HG02642 (cell line): ENCODE results near the gene MB.
"Not testable (repeated sequence)": the region's sequence is repeated elsewhere in the genome, so short reads cannot be mapped to it uniquely, and the experiment has no call there.

Experiments used
- ATAC-seq: cut with Tn5 transposase; IDR thresholded peaks from one replicate; pipeline ENCODE4 v1.9.1; 2021; ENCODE audit warnings: mild to moderate bottlenecking; ENCODE audit not compliant: unreplicated experiment, poor library complexity

MB gene

DNA sequence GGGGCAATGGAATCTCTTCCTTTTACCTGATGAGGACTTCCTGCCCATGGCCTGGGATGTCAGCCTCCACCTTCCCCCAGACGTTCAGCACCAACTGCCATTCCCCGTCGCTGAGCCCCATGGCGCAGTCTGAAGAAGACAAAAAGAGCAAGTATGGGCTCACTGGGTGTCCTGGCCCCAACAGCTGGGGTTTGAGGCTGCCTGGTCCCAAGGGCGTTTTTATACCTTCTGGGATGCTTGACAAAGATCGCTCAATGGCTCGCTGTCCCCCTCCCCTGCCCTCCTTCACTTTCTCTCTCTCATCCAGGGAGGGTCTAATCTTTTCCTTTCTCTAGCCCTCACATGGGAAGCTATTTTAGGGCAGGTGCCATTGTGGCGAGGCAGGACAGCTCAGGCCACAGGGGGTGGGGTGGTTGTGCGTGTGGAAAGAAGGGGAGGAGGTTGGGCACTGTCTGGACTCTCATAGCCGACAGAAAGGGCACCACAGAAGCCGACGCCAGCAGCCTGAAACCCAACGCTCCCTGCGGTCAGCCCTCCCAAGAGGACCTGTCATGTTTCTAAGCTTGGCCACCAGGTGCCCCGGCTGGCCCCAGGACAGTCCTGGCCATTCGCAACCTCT is at the start of gene MB:
MB (minus strand) TSS at position 193 of the 619 bp plus-strand sequence; CDS start at position 121, 72 bp downstream.
- ATAC-seq: no peak

DNA sequence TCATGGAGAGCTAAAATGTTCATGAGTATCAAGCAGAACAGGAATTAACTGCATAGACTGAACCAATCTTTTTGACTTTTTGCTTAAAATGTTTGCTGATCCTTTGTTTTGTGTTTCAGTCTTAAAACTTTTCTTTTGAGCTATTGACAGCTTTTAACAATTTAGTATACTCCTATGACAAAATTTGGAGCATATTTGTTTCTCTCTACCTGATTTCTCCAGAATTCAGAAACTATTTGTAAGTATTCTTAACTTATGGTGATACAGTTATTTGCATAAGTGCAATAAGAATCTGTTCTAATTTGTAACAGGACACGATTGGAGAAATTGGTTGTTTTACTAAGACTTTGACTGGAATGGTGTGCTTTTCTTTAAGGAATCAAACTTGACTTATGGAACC is 49.6 kb upstream of the MB start:
- ATAC-seq: not testable (repeated sequence)

DNA sequence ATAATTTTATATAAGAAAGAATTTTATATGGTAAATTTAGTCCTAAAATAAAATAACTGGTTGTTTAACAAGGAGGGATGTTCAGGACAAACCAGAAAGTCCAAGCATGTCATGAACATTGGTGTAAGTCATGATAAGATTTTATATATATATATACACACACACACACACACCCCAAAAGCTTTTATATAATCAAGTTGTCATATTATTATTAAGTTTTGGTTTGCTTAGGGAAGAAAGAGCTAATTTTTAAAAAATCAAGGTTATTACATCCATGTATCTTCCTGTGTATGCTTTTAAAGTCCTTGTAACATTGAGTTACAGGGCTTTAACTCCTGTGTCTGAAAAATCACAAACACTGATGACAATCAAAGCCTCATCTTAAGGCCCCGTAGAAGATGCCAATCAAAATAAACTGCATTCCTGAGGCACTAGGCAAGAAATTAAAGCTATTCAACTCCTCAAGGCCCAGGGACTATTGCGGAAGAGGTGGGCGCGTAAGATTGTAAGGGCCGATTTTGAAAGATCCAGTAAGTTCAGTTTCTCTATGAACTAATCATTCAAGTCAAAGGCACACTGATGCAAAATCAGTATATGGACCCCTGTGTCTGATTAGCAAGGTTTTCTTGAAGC is 47.9 kb upstream of the MB start:
- no peak for ATAC-seq

DNA sequence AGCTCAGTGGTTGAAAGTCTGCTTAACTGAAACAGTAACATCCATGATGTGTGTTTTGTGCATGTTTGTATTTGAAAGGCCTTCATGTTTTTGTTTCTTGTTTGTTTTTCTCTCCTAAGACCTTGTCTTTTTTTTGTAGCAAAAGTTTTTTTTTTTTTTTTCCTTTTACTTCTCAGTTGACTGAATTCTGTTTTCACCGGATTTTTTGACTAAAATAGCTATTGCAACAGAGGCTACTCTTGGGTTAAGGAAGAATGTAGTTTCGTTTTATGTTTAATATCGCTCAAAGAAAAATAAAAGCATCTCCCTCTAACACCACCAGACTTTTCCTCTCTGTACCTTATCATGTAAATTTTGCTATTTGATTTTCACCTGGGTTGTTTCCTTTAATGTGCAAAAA is 46.2 kb upstream of the MB start:
- no peak for ATAC-seq

DNA sequence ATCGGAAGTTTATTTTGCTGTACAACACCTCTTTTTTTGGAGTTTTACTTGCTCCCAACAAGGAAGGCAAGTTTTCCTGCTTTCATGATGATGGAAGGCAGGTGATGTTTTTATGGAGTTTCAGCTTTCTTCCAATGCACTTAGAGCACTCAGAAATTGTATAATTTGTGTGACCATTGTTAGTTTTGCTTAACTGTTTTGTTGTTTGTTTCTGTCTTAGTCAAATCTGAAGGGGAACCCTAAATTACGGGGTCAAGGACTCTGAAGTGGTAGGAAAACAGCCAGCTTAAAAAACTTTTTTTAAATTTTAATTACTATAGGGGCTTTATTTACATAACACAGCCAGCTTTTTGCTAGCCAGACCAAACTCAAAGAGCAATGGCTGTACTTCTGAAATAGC is 45.8 kb upstream of the MB start:
- ATAC-seq: no peak

DNA sequence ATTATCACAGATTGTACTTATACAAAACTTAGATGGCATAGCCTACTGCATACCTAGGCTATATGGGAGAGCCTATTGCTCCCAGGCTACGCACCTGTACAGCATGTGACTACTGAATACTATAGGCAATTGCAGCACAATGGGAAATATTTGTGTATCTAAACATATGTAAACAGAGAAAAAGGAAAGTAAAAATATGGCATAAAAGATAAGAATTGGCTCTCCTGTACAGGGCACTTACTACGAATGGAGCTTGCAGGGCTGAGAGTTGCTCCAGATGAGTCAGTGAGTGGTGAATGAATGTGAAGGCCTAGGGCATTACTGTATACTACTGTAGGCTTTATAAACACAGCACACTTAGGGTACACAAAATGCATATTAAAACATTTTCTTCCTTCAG is 44.3 kb upstream of the MB start:
- ATAC-seq: no peak

DNA sequence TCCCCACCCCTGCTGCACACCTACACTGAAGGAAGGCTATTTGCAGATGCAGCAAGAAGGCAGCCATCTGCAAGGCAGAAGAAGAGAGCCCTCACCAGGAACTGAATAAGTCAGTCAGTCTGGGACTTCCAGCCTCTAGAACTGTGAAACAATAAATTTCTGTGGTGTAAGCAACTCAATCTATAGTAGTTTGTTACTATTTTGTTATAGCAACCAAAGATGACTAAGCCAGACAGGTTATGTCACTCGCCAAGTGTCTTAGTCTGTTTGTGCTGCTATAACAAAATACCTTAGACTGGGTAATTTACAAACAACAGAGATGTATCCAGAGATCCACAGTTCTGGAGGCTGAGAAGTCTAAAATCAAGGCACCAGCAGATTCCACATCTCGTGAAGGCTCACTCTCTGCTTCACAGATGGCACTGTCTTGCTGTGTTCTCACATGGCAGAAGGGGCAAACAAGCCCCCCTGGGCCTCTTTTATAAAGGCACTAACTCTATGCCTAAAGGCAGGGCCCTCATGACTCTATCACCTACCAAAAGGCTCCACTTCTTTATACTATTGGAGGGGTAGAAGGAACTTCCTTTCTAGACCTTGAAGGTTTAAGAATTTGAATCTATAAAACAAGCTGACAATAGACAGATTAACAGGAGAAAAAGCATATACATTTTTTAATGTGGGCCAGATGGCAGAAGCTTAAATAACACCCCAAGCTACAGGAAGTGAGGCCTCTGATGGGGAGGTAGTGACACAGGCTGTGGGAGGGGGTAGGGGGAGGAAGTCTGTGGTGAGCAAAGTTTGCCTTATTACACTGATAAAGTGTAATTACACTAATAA is 43.4 kb upstream of the MB start:
- ATAC-seq: no peak

DNA sequence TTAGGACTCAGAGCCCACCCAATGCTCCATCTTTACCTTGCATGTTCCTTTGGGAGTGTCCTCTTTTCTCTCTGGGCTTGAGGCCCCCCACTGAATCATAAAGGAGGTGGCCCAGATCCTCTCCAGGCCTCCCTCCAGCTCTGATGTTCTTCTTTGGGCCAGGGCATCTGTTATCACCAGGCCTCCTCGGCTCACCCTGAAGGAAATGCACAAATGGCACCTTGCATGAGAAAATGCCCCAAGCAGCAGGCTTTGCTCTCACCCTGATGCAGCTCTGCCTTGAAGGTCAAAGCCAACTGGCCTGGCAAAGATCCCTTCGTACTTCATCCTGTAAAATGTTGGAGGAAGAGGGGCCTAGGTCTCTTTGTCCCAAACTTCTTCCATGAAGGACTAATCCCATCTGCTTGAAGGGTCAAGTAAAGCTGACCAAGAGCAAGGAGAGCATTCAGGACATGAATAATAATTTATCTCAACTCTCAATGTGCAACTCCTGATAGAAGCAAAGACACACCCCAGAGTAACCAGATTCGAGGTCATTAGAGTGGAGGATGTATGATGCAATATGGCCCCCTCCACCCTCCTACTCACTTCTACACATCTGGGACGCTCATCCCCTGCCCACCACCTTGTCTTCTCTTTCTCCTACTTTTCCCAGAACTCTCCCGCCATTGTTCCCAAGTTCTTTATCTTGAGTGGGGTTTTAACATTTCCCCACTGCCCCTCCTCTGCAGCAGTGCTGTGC is 40.6 kb upstream of the MB start:
- ATAC-seq: no peak

DNA sequence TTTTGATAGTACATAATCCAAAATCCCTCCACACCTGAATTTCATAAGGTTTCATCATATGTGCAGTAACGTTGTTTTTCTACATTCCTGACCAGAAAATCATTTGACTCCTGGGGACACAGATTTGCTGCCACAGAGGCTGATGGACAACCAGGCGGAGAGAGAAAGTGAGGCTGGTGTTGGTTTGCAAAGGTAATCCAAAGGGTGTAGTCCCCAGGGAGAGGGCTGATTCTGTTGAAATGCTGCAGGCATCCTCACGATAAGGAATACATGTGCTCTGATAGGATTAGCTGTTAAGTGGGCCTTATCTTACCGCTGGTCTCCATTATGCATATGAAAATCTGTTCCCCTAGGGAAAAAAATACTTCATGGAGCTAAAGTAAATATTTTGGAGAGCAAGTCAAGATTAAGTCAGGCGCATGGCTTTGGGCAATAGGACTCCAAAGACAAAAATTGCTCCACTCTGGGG is 39.2 kb upstream of the MB start:
- ATAC-seq: no peak

DNA sequence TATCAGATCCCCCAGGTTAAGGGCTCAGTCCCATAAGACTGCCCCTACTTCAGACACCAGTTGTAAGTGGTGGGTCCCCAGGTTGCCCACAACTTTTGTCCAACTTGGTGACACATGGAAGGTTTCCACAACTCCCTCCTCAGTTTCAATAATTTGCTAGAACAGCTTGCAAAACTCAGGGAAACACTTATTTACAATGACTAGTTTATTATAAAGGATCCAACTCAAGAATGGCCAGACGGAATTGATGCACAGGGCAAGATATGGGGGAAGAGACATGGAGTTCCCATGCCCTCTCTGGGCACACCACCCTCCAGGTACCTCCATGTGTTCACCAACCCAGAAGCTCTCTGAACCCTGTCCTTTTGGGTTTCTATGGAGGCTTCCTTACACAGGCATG is 36.7 kb upstream of the MB start:
- ATAC-seq: no peak

DNA sequence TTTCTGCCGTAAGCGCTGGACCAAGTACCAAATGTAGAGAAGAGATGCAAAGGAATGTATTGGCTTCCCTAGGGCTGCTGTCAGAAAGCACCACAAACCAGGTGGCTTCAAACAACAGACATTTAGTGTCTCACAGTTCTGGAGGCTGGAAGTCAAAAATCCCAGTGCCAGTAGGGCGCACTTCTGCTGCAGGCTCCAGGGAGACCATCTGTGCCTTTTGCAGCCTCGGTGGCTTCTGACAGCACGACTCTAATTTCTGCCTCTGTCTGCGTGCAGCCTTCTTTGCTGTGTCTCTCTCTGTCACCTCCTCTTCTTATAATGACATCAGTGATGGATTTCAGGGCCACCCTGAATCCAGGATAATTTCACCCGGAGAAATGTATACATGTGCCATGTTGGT is 34.0 kb upstream of the MB start:
- ATAC-seq: no peak

DNA sequence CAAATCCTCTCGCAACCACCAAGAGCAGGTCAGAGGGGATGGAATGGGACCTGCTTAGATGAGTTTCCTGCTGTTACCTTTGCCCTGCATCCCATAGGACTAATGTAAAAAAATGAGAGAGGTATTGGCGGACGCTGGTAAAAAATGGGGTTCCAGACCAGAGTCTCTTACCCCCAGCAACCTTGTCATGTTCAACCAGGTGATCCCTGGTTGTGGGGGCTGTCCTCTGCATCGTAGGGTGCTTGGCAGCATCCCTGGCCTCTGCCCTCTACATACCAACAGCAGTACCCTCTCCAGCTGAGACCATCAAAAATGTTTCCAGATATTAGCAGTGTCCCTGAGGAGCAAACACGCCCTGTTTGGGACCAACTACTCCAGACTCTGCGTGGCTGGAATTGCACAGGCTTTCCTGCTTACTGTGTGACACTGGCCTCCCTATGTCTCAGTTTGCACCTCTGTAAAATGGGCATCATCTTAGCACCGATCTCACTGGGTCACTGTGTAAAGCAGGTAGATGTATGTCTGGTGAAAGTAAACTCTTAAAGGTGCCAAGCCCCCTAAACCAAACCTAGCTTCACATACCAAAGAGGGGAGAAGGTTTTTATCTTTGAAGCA is 32.6 kb upstream of the MB start:
- no peak for ATAC-seq

DNA sequence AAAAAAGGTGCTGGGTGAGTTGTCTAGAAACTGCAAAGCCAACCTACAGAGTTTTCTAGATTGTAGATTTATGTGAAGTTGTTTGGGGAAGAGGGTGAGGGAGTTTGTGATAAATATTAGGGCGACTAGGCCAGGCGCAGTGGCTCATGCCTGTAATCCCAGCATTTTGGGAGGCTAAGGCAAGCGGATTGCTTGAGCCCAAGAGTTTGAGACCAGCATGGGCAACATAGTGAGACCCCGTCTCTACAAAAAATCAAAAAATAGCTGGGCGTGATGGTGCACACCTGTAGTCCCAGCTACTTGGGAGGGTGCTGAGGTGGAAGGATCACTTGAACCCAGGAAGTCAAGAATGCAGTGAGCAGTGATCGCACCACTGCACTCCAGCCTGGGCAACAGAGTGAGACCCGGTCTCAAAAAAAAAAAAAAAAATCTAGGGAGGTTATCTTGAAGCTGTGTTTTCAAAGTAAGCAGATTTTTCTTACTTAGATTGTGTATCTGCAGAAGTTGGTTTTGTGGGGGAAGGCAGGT is 32.0 kb upstream of the MB start:
- peak; percentile 22 for ATAC-seq

DNA sequence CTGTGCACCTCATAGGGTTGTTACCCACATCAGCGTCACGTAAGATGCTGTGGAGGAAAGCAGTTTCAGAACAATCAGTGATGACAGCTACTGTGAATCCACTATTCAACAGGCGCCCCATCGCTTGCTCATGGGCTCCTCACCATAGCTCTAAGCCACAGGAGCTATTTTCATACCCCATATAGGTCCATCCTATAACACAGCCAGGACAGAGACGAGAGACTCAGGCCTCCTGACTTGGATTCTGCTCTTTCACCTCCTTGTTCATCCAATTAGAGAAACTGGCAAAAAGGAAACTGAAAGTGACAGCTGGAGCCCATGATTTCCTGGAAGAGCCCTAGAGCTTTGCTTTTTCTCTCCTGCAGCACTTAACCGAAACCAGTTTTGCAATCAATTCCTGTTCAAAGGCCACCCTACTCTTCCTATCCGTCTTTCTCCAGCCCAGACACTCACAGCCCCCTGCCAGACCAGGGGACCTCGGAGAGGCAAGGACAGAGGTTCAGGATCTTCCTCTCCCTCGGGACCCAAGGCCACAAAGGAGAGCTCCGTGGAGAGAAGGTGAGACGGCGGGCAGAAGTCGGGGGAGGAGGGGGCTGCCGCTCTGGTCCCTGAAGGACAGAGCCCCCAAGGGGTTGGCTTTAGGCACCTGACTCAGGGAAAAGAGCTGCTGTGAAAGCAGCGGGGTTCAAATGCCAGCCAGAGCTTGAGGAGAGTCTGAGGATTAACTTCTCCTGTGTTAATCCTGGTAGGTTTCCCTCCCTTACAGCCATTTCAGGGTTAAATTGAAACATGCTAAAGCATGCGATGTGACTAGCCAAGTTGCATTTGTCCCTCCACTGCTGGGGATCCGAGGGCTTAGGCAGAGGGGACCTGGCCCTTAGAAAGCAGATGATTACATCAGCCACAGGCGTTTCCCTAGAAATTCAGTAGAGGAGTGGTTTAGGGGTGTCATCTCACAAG is 31.2 kb upstream of the MB start, which contains the start of gene APOL6:
APOL6 (plus strand) TSS at position 381 of the 960 bp plus-strand sequence. CDS start 7,980 bp downstream, outside the sequence.
- peak; percentile 51 for ATAC-seq

DNA sequence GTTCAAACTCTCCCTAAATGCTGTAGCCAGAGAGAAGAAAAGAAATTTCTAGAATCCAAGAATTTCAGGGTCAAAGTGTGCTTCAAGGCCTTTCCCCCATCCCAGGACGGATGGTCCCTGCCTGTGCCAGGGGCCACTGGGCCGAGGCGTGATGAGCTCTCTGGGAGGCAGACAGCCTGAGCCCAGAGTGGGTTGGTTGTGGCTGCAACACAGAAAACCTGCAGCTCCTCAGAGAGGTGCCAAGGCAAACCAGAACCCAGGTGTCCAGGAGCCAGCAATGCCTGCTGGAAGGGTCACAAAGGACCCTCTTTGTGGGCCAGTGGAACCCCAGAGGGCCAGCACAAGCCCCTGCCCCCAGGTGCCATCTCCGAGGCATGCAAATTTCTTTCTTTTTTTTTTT is 28.5 kb upstream of the MB start:
- no peak for ATAC-seq

DNA sequence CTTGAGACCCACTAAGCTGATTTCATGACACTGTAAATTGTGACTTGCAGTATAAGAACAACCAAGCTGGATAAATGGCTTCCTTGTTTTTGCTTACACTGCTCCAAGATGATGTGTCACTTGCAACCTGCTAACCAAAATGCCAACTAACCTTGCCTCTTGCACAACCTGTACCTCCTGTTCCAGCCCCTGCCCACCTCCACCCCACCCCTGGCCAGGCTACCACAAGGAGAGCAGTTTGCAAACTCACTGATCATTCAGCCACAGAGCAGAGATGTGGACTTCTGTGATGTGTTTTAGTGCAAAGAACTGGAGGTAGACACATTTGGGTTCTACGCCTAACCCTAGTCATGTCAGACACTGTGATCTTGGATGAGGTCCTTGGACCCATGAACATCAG is 26.9 kb upstream of the MB start:
- ATAC-seq: no peak

DNA sequence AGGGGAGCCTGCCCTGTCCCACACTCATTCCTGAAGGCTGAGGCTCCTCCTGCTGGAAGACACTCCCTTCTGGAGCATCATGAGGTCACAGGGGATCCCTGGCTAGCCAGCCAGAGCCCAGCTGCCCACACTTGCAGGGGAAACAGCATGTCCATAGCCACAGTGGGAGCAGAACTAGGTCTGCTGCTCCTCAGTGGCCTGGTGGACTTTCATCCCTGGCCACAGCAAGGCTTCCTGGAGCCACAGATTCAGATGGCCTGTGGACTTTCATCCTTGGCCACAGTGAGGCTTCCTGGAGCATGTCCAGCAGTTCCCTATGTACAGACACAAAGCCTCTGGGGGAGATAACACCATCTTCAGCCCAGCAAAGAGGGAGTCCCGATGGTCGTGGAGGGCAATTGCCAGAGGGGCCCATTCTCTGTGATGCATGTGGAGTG is 25.2 kb upstream of the MB start:
- no peak for ATAC-seq

DNA sequence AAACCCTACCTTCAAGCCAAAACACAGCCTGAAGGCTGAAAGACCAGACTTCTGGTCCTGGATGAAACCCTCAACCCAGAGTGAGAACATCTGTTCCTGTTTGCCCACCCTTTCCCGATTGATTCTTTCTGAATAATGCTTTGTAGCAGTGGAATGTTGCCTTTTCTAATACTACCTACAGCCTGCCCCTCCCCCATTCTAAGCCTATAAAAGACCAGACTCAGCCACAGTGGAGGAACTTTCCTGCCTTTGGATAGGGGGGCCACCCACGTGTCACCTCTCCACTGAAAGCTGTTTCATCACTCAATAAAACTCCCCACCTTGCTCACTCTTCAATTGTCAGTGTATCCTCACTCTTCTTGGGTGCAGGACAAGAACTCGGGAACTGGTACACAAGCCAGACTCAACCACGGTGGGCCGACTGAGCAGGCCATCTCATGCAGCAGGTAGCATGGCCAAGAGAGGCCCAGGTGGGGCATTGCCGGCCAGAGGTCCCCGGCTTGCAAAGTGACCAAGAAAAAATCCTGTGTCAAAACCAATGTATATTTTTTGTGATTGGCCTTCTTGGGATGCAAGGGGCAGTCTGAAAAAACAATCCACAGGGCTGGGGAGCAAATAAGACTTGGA is 24.5 kb upstream of the MB start:
- no peak for ATAC-seq
